PFSK-1 (cell line): ENCODE data around the gene DDAH1.

ENCODE experiments used
- POLR2AphosphoS5 ChIP-seq: IDR thresholded peaks from 2 replicates; pipeline ENCODE4 v1.6.1; 2012; ENCODE audit warnings: low read depth, mild to moderate bottlenecking, control low read depth, low read length, moderate library complexity
- SIN3A ChIP-seq: IDR thresholded peaks from 2 replicates; pipeline ENCODE4 v1.6.1; 2012; ENCODE audit warnings: mild to moderate bottlenecking, low read length, moderate library complexity, borderline replicate concordance; ENCODE audit not compliant: insufficient read depth
- TF ChIP-seq, protein P1 (sequence below), 2 experiments: IDR thresholded peaks; 2 replicates each; pipeline versions ENCODE4 v1.6.1 to v1.8.0; 2011 to 2012; ENCODE audit warnings: low read depth in 2 of 2, low read length in 2 of 2, control low read depth in 1 of 2, inconsistent platforms in 1 of 2, mild to moderate bottlenecking in 1 of 2, moderate library complexity in 1 of 2; ENCODE audit not compliant: insufficient read depth in 1 of 2

DNA sequence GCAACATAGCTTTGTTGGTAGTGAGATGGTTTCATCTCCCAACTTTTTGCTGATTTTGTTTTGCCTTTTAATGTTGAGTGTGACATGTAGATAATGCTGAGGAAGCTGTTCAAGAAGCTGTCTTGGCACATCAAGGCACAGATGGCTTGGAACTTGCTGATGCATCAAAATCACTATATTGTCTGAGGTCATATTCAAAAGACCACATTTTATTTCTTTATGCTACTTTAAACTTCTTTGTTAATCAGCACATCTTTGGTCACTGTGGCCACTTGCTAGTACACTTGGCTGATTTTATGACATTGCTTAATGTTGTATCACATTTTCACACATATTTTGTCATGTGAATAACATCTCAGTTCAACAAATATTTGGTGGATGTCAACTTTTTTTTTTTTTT lies 101.4 kb downstream of the DDAH1 start:
- TF ChIP-seq POLR2AphosphoS5, result no peak
- no peak for TF ChIP-seq SIN3A
- TF ChIP-seq, protein P1, sequence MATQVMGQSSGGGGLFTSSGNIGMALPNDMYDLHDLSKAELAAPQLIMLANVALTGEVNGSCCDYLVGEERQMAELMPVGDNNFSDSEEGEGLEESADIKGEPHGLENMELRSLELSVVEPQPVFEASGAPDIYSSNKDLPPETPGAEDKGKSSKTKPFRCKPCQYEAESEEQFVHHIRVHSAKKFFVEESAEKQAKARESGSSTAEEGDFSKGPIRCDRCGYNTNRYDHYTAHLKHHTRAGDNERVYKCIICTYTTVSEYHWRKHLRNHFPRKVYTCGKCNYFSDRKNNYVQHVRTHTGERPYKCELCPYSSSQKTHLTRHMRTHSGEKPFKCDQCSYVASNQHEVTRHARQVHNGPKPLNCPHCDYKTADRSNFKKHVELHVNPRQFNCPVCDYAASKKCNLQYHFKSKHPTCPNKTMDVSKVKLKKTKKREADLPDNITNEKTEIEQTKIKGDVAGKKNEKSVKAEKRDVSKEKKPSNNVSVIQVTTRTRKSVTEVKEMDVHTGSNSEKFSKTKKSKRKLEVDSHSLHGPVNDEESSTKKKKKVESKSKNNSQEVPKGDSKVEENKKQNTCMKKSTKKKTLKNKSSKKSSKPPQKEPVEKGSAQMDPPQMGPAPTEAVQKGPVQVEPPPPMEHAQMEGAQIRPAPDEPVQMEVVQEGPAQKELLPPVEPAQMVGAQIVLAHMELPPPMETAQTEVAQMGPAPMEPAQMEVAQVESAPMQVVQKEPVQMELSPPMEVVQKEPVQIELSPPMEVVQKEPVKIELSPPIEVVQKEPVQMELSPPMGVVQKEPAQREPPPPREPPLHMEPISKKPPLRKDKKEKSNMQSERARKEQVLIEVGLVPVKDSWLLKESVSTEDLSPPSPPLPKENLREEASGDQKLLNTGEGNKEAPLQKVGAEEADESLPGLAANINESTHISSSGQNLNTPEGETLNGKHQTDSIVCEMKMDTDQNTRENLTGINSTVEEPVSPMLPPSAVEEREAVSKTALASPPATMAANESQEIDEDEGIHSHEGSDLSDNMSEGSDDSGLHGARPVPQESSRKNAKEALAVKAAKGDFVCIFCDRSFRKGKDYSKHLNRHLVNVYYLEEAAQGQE (IDR thresholded peaks at IDR 0.05; ENCODE audit: insufficient read depth in 1 of 2, low read depth in 2 of 2, low read length in 2 of 2), result no peak
